WTC11 (cell line): ENCODE measurements around the gene HDGFL3. TPM values are rescaled to one million over a fixed set of nuclear protein-coding genes. Genes with fewer than 3 reads are reported as not detected.
A peak's percentile ranks its signal among the peaks of the same experiment; 100 is the strongest.
"Not testable (repeated sequence)": the region's sequence is repeated elsewhere in the genome, so short reads cannot be mapped to it uniquely, and the experiment has no call there.

ENCODE experiments used
- ATAC-seq: fragments of 200-7000 bp; cut with Tn5 transposase; 2 replicates; pipeline ENCODE4 v1.10.0; 2021; ENCODE audit warnings: mild to moderate bottlenecking, moderate library complexity
- CTCF ChIA-PET: fragments of 300-600 bp; sonication (Branson Sonifier 250); formaldehyde crosslinking; loops from one replicate; lab custom pipeline; 2021; ENCODE audit warnings: antibody characterized with exemption; lab: Charles Lee
- POLR2A ChIA-PET: fragments of 350-600 bp; sonication (Branson Sonifier 250); formaldehyde crosslinking; loops from one replicate; lab custom pipeline; 2021; ENCODE audit warnings: antibody characterized with exemption; lab: Charles Lee
- DNase-seq: peaks from one replicate; pipeline ENCODE4 v3.0.0; 2021; ENCODE audit warnings: low spot score
- H3K27ac Mint-ChIP-seq: 2 replicates; pipeline ENCODE4 v1.8.0; 2021; ENCODE audit warnings: mixed read lengths
- H3K27me3 Mint-ChIP-seq: 2 replicates; pipeline ENCODE4 v1.8.0; 2021; ENCODE audit warnings: low read depth, mild to moderate bottlenecking, moderate library complexity, mixed read lengths
- H3K36me3 Mint-ChIP-seq: 2 replicates; pipeline ENCODE4 v1.8.0; 2021; ENCODE audit warnings: mixed read lengths
- H3K4me1 Mint-ChIP-seq: 2 replicates; pipeline ENCODE4 v1.8.0; 2022; ENCODE audit warnings: mixed read lengths
- H3K4me3 Mint-ChIP-seq: 2 replicates; pipeline ENCODE4 v1.8.0; 2021; ENCODE audit warnings: mild to moderate bottlenecking, moderate library complexity, mixed read lengths
- H3K9me3 Mint-ChIP-seq: 2 replicates; pipeline ENCODE4 v1.8.0; 2021; ENCODE audit warnings: mixed read lengths
- CREB1 ChIP-seq: sonication (generic); formaldehyde crosslinking; IDR thresholded peaks from 2 replicates; pipeline ENCODE4 v1.8.0; 2023; ENCODE audit warnings: mild to moderate bottlenecking, missing genetic modification reagents
- ELF4 ChIP-seq: sonication (generic); formaldehyde crosslinking; IDR thresholded peaks from 2 replicates; pipeline ENCODE4 v1.8.1; 2022; ENCODE audit warnings: low read depth, mild to moderate bottlenecking, moderate library complexity, missing genetic modification reagents
- GRHL2 ChIP-seq: fragments of 250-450 bp; sonication (Bioruptor Pico); IDR thresholded peaks from 2 replicates; pipeline ENCODE4 v1.8.0; 2022; ENCODE audit warnings: mild to moderate bottlenecking, moderate library complexity; ENCODE audit not compliant: insufficient replicate concordance, severe bottlenecking
- NR3C1 ChIP-seq: sonication (generic); formaldehyde crosslinking; conservative IDR thresholded peaks from 2 replicates; pipeline ENCODE4 v1.8.1; 2023; ENCODE audit warnings: low read depth, mild to moderate bottlenecking, missing genetic modification reagents
- PRRX2 ChIP-seq: fragments of 250-450 bp; sonication (Bioruptor Pico); IDR thresholded peaks from 2 replicates; pipeline ENCODE4 v1.8.0; 2021; ENCODE audit warnings: mild to moderate bottlenecking
- RORB ChIP-seq: fragments of 250-450 bp; sonication (Bioruptor Pico); IDR thresholded peaks from 2 replicates; pipeline ENCODE4 v1.9.0; 2021; ENCODE audit warnings: mild to moderate bottlenecking
- TP53 ChIP-seq: sonication (generic); formaldehyde crosslinking; IDR thresholded peaks from 2 replicates; pipeline ENCODE4 v1.8.1; 2023; ENCODE audit warnings: mild to moderate bottlenecking, missing genetic modification reagents
- ZNF138 ChIP-seq: sonication (generic); formaldehyde crosslinking; conservative IDR thresholded peaks from 2 replicates; pipeline ENCODE4 v1.8.1; 2022; ENCODE audit warnings: mild to moderate bottlenecking, moderate library complexity, missing genetic modification reagents
- ZNF219 ChIP-seq: sonication (generic); formaldehyde crosslinking; IDR thresholded peaks from 2 replicates; pipeline ENCODE4 v1.8.0; 2023; ENCODE audit warnings: missing genetic modification reagents, mild to moderate bottlenecking, borderline replicate concordance
- ZNF396 ChIP-seq: fragments of 250-450 bp; sonication (Bioruptor Pico); IDR thresholded peaks from 2 replicates; pipeline ENCODE4 v1.8.0; 2021; ENCODE audit warnings: mild to moderate bottlenecking, moderate library complexity, borderline replicate concordance
- ZNF671 ChIP-seq: fragments of 250-450 bp; sonication (Bioruptor Pico); IDR thresholded peaks from 2 replicates; pipeline ENCODE4 v1.8.0; 2021; ENCODE audit warnings: mild to moderate bottlenecking
- total RNA-seq: library from RNA; stranded (reverse); gene quantifications from 3 replicates; pipeline ENCODE4 v1.2.3, GENCODE V29; 2021
- TF ChIP-seq, protein P1 (sequence below): fragments of 250-450 bp; sonication (Bioruptor Pico); IDR thresholded peaks from 2 replicates; pipeline ENCODE4 v1.8.0; 2021; ENCODE audit warnings: mild to moderate bottlenecking
- TF ChIP-seq, protein P2 (sequence below): fragments of 250-450 bp; sonication (Bioruptor Pico); IDR thresholded peaks from 2 replicates; pipeline ENCODE4 v2.1.2; 2022; ENCODE audit warnings: mild to moderate bottlenecking, moderate library complexity
- TF ChIP-seq, protein P3 (sequence below): sonication (generic); formaldehyde crosslinking; IDR thresholded peaks from 2 replicates; pipeline ENCODE4 v1.8.1; 2023; ENCODE audit warnings: mild to moderate bottlenecking, missing genetic modification reagents, moderate library complexity
- TF ChIP-seq, protein P4 (sequence below): sonication (generic); formaldehyde crosslinking; IDR thresholded peaks from 2 replicates; pipeline ENCODE4 v1.8.0; 2022; ENCODE audit warnings: mild to moderate bottlenecking, missing genetic modification reagents
- TF ChIP-seq, protein P5 (sequence below): sonication (generic); formaldehyde crosslinking; IDR thresholded peaks from 2 replicates; pipeline ENCODE4 v1.8.0; 2022; ENCODE audit warnings: mild to moderate bottlenecking, missing genetic modification reagents
- TF ChIP-seq, protein P6 (sequence below): sonication (generic); formaldehyde crosslinking; IDR thresholded peaks from 2 replicates; pipeline ENCODE4 v1.8.1; 2023; ENCODE audit warnings: mild to moderate bottlenecking, missing genetic modification reagents, moderate library complexity
- TF ChIP-seq, protein P7 (sequence below): sonication (generic); formaldehyde crosslinking; IDR thresholded peaks from 2 replicates; pipeline ENCODE4 v1.8.1; 2022; ENCODE audit warnings: mild to moderate bottlenecking, missing genetic modification reagents, moderate library complexity, borderline replicate concordance
- TF ChIP-seq, protein P8 (sequence below): sonication (generic); formaldehyde crosslinking; IDR thresholded peaks from 2 replicates; pipeline ENCODE4 v1.8.1; 2022; ENCODE audit warnings: missing genetic modification reagents, borderline replicate concordance

HDGFL3 gene
- total RNA-seq, 1 experiment from 2014 or later, result 124 TPM

DNA sequence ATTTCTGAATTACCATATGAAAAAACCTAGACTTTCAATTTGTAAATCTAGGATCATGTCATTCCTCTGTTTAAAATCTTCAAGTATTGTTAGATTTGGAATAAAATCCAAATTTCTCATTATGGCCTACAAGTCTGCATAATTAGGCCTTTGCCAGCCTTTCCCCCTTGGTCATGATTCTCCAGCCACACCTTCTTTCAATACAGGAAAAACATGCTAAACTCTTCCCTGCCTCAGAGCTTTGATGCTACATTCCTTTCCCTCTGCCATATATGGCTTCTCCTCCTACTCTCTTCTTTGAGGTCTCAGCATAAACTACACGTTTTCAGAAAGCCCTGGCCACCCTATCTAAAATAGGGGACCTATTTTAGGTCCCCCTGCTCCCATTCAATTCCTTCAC lies 51.7 kb downstream of the HDGFL3 start (continued):
- TF ChIP-seq ZNF138 (no peak), ZNF396 (CRISPR knock-in tag) (no peak), PRRX2 (CRISPR knock-in tag) (no peak)
- TF ChIP-seq, protein P1, sequence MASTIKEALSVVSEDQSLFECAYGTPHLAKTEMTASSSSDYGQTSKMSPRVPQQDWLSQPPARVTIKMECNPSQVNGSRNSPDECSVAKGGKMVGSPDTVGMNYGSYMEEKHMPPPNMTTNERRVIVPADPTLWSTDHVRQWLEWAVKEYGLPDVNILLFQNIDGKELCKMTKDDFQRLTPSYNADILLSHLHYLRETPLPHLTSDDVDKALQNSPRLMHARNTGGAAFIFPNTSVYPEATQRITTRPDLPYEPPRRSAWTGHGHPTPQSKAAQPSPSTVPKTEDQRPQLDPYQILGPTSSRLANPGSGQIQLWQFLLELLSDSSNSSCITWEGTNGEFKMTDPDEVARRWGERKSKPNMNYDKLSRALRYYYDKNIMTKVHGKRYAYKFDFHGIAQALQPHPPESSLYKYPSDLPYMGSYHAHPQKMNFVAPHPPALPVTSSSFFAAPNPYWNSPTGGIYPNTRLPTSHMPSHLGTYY (CRISPR knock-in tag), result no peak
- TF ChIP-seq, protein P2, sequence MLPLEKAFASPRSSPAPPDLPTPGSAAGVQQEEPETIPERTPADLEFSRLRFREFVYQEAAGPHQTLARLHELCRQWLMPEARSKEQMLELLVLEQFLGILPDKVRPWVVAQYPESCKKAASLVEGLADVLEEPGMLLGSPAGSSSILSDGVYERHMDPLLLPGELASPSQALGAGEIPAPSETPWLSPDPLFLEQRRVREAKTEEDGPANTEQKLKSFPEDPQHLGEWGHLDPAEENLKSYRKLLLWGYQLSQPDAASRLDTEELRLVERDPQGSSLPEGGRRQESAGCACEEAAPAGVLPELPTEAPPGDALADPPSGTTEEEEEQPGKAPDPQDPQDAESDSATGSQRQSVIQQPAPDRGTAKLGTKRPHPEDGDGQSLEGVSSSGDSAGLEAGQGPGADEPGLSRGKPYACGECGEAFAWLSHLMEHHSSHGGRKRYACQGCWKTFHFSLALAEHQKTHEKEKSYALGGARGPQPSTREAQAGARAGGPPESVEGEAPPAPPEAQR (CRISPR knock-in tag), result no peak

DNA sequence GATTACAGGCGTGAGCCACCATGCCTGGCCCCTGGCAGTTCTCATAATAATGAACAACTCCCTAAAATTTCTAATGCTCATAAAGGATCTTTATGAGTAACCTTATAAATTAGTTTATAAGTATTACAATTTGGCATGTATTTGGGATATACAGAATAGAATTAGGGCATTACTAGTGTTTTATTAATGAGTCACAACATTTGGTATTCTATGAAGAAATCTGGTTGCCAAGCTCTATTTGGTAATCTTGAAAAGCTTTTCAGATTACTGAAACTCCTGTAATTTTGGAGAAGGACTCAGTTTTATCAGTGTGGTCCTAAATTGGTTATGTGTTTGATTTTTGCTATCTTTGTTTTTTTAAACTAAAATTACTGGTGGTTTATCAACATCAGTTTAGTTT lies 54.3 kb downstream of the HDGFL3 start:
- Mint-ChIP-seq H3K27me3 (no peaks in the 10 kb centered on the region), H3K36me3 (peaks cover 48% of the 10 kb centered on the region), H3K9me3 (no peaks in the 10 kb centered on the region), H3K4me3 (no peak overlapping the region), H3K27ac (no peak overlapping the region), H3K4me1 (peaks cover 19% of the 10 kb centered on the region)
- ATAC-seq (no peak), DNase-seq (no peak)
- POLR2A ChIA-PET, result interaction anchor here (0.6 kb wide), 2 partner anchors 33 to 85 kb away, joined by 3 to 9 read pairs; no protein-coding TSS in a partner anchor
- CTCF ChIA-PET, result no interaction called here
- TF ChIP-seq ZNF671 (CRISPR knock-in tag) (no peak), CREB1 (CRISPR knock-in tag) (no peak), GRHL2 (CRISPR knock-in tag) (no peak), NR3C1 (no peak), ZNF219 (CRISPR knock-in tag) (no peak), TP53 (CRISPR knock-in tag) (no peak)
- TF ChIP-seq, protein P3, sequence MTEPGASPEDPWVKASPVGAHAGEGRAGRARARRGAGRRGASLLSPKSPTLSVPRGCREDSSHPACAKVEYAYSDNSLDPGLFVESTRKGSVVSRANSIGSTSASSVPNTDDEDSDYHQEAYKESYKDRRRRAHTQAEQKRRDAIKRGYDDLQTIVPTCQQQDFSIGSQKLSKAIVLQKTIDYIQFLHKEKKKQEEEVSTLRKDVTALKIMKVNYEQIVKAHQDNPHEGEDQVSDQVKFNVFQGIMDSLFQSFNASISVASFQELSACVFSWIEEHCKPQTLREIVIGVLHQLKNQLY (CRISPR knock-in tag), result no peak
- TF ChIP-seq, protein P4, sequence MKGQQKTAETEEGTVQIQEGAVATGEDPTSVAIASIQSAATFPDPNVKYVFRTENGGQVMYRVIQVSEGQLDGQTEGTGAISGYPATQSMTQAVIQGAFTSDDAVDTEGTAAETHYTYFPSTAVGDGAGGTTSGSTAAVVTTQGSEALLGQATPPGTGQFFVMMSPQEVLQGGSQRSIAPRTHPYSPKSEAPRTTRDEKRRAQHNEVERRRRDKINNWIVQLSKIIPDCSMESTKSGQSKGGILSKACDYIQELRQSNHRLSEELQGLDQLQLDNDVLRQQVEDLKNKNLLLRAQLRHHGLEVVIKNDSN, result no peak
- TF ChIP-seq, protein P5, sequence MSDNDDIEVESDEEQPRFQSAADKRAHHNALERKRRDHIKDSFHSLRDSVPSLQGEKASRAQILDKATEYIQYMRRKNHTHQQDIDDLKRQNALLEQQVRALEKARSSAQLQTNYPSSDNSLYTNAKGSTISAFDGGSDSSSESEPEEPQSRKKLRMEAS, result no peak

DNA sequence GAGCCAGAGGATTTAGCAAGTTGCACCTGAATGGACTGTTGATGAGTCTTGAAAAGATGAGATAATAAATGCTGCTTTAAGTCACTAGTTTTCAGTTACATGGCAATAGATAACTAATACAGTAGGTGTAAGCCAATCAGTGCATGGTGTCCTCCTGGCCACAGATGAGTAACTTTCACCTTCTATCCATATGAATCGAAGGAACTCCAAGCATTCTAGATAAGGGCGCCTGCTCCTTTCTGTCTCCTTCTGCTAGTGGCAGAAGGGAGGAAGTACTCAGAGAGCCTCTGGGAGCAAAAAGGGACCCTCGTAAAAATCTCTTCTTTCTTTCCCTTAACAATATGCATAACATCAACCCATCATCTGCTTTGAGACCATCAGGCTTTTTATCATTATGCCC lies 62.9 kb downstream of the HDGFL3 start:
- Mint-ChIP-seq H3K36me3 (peaks cover 57% of the 10 kb centered on the region), H3K27ac (no peak overlapping the region), H3K4me1 (peaks cover 10% of the 10 kb centered on the region)

DNA sequence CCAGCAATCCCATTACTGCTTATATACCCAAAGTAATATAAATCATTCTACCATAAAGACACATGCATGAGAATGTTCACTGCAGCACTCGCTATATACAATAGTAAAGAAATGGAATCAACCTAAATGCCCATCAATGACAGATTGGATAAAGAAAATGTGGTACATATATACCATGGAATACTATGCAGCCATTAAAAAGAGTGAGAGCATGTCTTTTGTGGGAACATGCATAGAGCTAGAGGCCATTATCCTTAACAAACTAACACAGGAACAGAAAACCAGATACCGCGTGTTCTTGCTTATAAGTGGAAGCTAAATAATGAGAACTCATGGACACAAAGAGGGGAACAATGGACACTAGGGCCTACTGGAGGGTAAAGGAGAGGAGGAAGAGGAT lies 65.5 kb downstream of the HDGFL3 start:
- H3K27ac Mint-ChIP-seq, POLR2A ChIA-PET, H3K9me3 Mint-ChIP-seq, DNase-seq, H3K4me3 Mint-ChIP-seq, ATAC-seq, H3K27me3 Mint-ChIP-seq: not testable (repeated sequence)
- peaks cover 12% of the 10 kb centered on the region for H3K4me1 Mint-ChIP-seq
- CTCF ChIA-PET, result interaction anchor here (0.8 kb wide), 1 partner anchor 22 kb away, joined by 3 read pairs; no protein-coding TSS in a partner anchor
- H3K36me3 Mint-ChIP-seq, result peaks cover 44% of the 10 kb centered on the region

More for the DNA sequence above, 62.9 kb downstream of the HDGFL3 start:
- H3K9me3 Mint-ChIP-seq, result peaks cover 5% of the 10 kb centered on the region
- TF ChIP-seq RORB (CRISPR knock-in tag) (no peak), ELF4 (CRISPR knock-in tag) (no peak)
- TF ChIP-seq, protein P6, sequence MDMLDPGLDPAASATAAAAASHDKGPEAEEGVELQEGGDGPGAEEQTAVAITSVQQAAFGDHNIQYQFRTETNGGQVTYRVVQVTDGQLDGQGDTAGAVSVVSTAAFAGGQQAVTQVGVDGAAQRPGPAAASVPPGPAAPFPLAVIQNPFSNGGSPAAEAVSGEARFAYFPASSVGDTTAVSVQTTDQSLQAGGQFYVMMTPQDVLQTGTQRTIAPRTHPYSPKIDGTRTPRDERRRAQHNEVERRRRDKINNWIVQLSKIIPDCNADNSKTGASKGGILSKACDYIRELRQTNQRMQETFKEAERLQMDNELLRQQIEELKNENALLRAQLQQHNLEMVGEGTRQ, result no peak
- TF ChIP-seq, protein P7, sequence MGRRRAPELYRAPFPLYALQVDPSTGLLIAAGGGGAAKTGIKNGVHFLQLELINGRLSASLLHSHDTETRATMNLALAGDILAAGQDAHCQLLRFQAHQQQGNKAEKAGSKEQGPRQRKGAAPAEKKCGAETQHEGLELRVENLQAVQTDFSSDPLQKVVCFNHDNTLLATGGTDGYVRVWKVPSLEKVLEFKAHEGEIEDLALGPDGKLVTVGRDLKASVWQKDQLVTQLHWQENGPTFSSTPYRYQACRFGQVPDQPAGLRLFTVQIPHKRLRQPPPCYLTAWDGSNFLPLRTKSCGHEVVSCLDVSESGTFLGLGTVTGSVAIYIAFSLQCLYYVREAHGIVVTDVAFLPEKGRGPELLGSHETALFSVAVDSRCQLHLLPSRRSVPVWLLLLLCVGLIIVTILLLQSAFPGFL (CRISPR knock-in tag), result no peak
- TF ChIP-seq, protein P8, sequence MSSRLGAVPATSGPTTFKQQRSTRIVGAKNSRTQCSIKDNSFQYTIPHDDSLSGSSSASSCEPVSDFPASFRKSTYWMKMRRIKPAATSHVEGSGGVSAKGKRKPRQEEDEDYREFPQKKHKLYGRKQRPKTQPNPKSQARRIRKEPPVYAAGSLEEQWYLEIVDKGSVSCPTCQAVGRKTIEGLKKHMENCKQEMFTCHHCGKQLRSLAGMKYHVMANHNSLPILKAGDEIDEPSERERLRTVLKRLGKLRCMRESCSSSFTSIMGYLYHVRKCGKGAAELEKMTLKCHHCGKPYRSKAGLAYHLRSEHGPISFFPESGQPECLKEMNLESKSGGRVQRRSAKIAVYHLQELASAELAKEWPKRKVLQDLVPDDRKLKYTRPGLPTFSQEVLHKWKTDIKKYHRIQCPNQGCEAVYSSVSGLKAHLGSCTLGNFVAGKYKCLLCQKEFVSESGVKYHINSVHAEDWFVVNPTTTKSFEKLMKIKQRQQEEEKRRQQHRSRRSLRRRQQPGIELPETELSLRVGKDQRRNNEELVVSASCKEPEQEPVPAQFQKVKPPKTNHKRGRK (CRISPR knock-in tag), result no peak
- no peaks in the 10 kb centered on the region for H3K27me3 Mint-ChIP-seq
- POLR2A ChIA-PET, result no interaction called here
- ATAC-seq, result peak; percentile 47; the same call in 1 of the 2 replicates
- no peak overlapping the region for H3K4me3 Mint-ChIP-seq
- no peak for DNase-seq
- CTCF ChIA-PET, result no interaction called here
